SK-N-SH (cell line): ENCODE measurements around the gene NCKAP5. TPM values are rescaled to one million over a fixed set of nuclear protein-coding genes. Genes with fewer than 3 reads are reported as not detected.

Experiments used
- CTCF ChIA-PET: fragments of 300-600, 350-600 bp; formaldehyde crosslinking; extraction: SDS; loops from one replicate; lab custom pipeline; 2021; lab: Yijun Ruan, JAX
- POLR2A ChIA-PET: fragments of 350-600 bp; sonication (Branson Sonifier 250); formaldehyde crosslinking; extraction: SDS; loops from one replicate; lab custom pipeline; 2020; ENCODE audit warnings: antibody characterized with exemption, inconsistent platforms; lab: Yijun Ruan, JAX
- DNase-seq: peaks from one replicate; pipeline ENCODE4 v3.0.0; 2012
- H2AFZ ChIP-seq: fragments of 200-600 bp; sonication (generic); 2 replicates; pipeline ENCODE4 v1.8.1; 2016; ENCODE audit warnings: antibody characterized with exemption, mild to moderate bottlenecking, low read depth
- H3F3A ChIP-seq: fragments of 200-600 bp; sonication (generic); replicated peaks from 2 replicates; pipeline ENCODE3; 2016; ENCODE audit warnings: antibody characterized with exemption, mild to moderate bottlenecking; ENCODE audit not compliant: insufficient read depth
- H3K27ac ChIP-seq, 2 experiments: fragments of 200-500 bp in 1 of 2; fragments of 200-600 bp in 1 of 2; sonication (Bioruptor generic) in 1 of 2; sonication (generic), shearing (Covaris generic) in 1 of 2; 2 replicates each; pipeline versions ENCODE4 v1.5.1 to v1.6.1; 2014 to 2016; ENCODE audit warnings: low read depth in 2 of 2, inconsistent platforms in 1 of 2, low read length in 1 of 2, mild to moderate bottlenecking in 1 of 2, mixed read lengths in 1 of 2
- H3K27me3 ChIP-seq: fragments of 200-600 bp; sonication (generic), shearing (Covaris generic); 2 replicates; pipeline ENCODE4 v1.6.1; 2016; ENCODE audit warnings: mixed run types; ENCODE audit not compliant: insufficient read depth
- H3K36me3 ChIP-seq, 2 experiments: fragments of 200-500 bp in 1 of 2; fragments of 200-600 bp in 1 of 2; sonication (Bioruptor generic) in 1 of 2; sonication (generic) in 1 of 2; replicated peaks in 1 of 2; 2 replicates each; pipeline versions ENCODE3 to v1.5.1; 2014 to 2016; ENCODE audit warnings: low read length in 1 of 2, mild to moderate bottlenecking in 1 of 2; ENCODE audit not compliant: insufficient read depth in 2 of 2, control insufficient read depth in 1 of 2
- H3K4me1 ChIP-seq, 2 experiments: fragments of 200-500 bp in 1 of 2; fragments of 200-600 bp in 1 of 2; sonication (Bioruptor generic) in 1 of 2; sonication (generic), shearing (Covaris generic) in 1 of 2; 2 replicates each; pipeline versions ENCODE4 v1.5.1 to v1.6.1; 2014 to 2016; ENCODE audit warnings: low read depth in 1 of 2, low read length in 1 of 2, mixed run types in 1 of 2; ENCODE audit not compliant: insufficient read depth in 2 of 2, control insufficient read depth in 1 of 2
- H3K4me2 ChIP-seq: fragments of 200-600 bp; sonication (generic), shearing (Covaris generic); 2 replicates; pipeline ENCODE4 v1.6.1; 2017; ENCODE audit warnings: mixed run types
- H3K4me3 ChIP-seq, 2 experiments: fragments of 200-500 bp in 1 of 2; fragments of 200-600 bp in 1 of 2; sonication (Bioruptor generic) in 1 of 2; sonication (generic), shearing (Covaris generic) in 1 of 2; 2 replicates each; pipeline versions ENCODE4 v1.5.1 to v1.8.1; 2014 to 2016; ENCODE audit warnings: low read depth in 2 of 2, inconsistent platforms in 1 of 2, low read length in 1 of 2, mild to moderate bottlenecking in 1 of 2, mixed read lengths in 1 of 2, moderate library complexity in 1 of 2
- H3K79me2 ChIP-seq: fragments of 200-600 bp; sonication (generic); 2 replicates; pipeline ENCODE4 v1.8.1; 2017; ENCODE audit warnings: mild to moderate bottlenecking; ENCODE audit not compliant: insufficient read depth
- H3K9ac ChIP-seq: fragments of 200-600 bp; sonication (generic); 2 replicates; pipeline ENCODE4 v1.6.1; 2017; ENCODE audit warnings: mixed run types
- H3K9me2 ChIP-seq: fragments of 200-600 bp; sonication (generic); 2 replicates; pipeline ENCODE4 v1.6.1; 2017; ENCODE audit warnings: mixed run types
- H3K9me3 ChIP-seq: fragments of 200-600 bp; sonication (generic); 2 replicates; pipeline ENCODE4 v1.6.1; 2017; ENCODE audit warnings: mixed run types, mild to moderate bottlenecking, moderate library complexity
- H4K20me1 ChIP-seq: fragments of 200-600 bp; sonication (generic); 2 replicates; pipeline ENCODE4 v1.6.1; 2017; ENCODE audit warnings: mild to moderate bottlenecking, mixed run types; ENCODE audit not compliant: insufficient read depth
- CHD2 ChIP-seq: fragments of 150-350 bp; IDR thresholded peaks from 2 replicates; pipeline ENCODE4 v1.6.1; 2018; ENCODE audit warnings: low read length; ENCODE audit not compliant: partially characterized antibody
- CTCF ChIP-seq: fragments of 200-600 bp; sonication (generic); IDR thresholded peaks from 2 replicates; pipeline ENCODE4 v1.6.1; 2017; ENCODE audit warnings: antibody characterized with exemption, mild to moderate bottlenecking, moderate library complexity
- FOXM1 ChIP-seq: IDR thresholded peaks from 2 replicates; pipeline ENCODE4 v1.4.0; 2012; ENCODE audit warnings: low read depth, mild to moderate bottlenecking
- NFIC ChIP-seq: IDR thresholded peaks from 2 replicates; pipeline ENCODE4 v1.4.0; 2012; ENCODE audit warnings: borderline replicate concordance
- POLR2AphosphoS5 ChIP-seq: IDR thresholded peaks from 2 replicates; pipeline ENCODE4 v1.6.1; 2012; ENCODE audit warnings: low read depth, low read length
- RCOR1 ChIP-seq: fragments of 150-350 bp; IDR thresholded peaks from 2 replicates; pipeline ENCODE4 v1.6.1; 2017; ENCODE audit warnings: antibody characterized with exemption, low read length
- RXRA ChIP-seq: IDR thresholded peaks from 2 replicates; pipeline ENCODE4 v1.4.0; 2012; ENCODE audit warnings: low read depth, mild to moderate bottlenecking, borderline replicate concordance
- SIN3A ChIP-seq: IDR thresholded peaks from 2 replicates; pipeline ENCODE4 v1.6.1; 2012; ENCODE audit warnings: low read depth, mild to moderate bottlenecking, low read length, moderate library complexity, borderline replicate concordance
- SMC3 ChIP-seq: IDR thresholded peaks from 2 replicates; pipeline ENCODE4 v1.6.1; 2012; ENCODE audit warnings: low read depth, low read length, improper control_type of control experiment
- TAF1 ChIP-seq: IDR thresholded peaks from 2 replicates; pipeline ENCODE4 v1.6.1; 2012; ENCODE audit warnings: low read depth, mild to moderate bottlenecking, low read length, moderate library complexity, borderline replicate concordance
- TCF12 ChIP-seq: IDR thresholded peaks from 2 replicates; pipeline ENCODE4 v1.4.0; 2012
- TEAD4 ChIP-seq: IDR thresholded peaks from 2 replicates; pipeline ENCODE4 v1.4.0; 2012; ENCODE audit warnings: mild to moderate bottlenecking, borderline replicate concordance; ENCODE audit not compliant: insufficient read depth
- YY1 ChIP-seq: IDR thresholded peaks from 2 replicates; pipeline ENCODE4 v1.4.0; 2012; ENCODE audit warnings: low read depth, mild to moderate bottlenecking
- ZBTB33 ChIP-seq: IDR thresholded peaks from 2 replicates; pipeline ENCODE4 v1.4.0; 2012; ENCODE audit warnings: low read depth, borderline replicate concordance
- WGBS: methylation state at CpG from one replicate; pipeline ENCODE4 v1.1.6; 2017; ENCODE audit warnings: low lambda C conversion rate; 5-methylcytosine and 5-hydroxymethylcytosine counted together
- polyA plus RNA-seq, 3 experiments: library from polyadenylated mRNA; depleted of rRNA; stranded (reverse); fragments of >200 nt; gene quantifications; 2 replicates each; pipeline ENCODE4 v1.2.3, GENCODE V29; 2012
- TF ChIP-seq, protein P1 (sequence below): IDR thresholded peaks from 2 replicates; pipeline ENCODE4 v1.6.1; 2012; ENCODE audit warnings: mild to moderate bottlenecking, low read depth, low read length, moderate library complexity
- TF ChIP-seq, protein P2 (sequence below): fragments of 150-350 bp; IDR thresholded peaks from 2 replicates; pipeline ENCODE4 v1.6.1; 2016; ENCODE audit warnings: mild to moderate bottlenecking, low read depth, low read length
- TF ChIP-seq, protein P3 (sequence below): IDR thresholded peaks from 2 replicates; pipeline ENCODE4 v1.4.0; 2012; ENCODE audit warnings: low read depth, borderline replicate concordance
- TF ChIP-seq, protein P4 (sequence below): IDR thresholded peaks from 2 replicates; pipeline ENCODE4 v1.4.0; 2012; ENCODE audit warnings: low read depth

NCKAP5 gene
- polyA plus RNA-seq, 1 of the 3 experiments (the other 2 are of a cell fraction) = 0.02 TPM

GRCh38 chr2:132877923-132878322 lies 690.3 kb downstream of the NCKAP5 start:
- no peaks in the 10 kb centered on the region for H3K4me1 ChIP-seq
- WGBS = 87% methylated on average over 9 of the region's 9 CpGs
- CTCF ChIA-PET = no interaction called here
- H2AFZ ChIP-seq = no peak overlapping the region
- no peaks in the 10 kb centered on the region for H3K79me2 ChIP-seq
- no peak for DNase-seq
- H3K27ac ChIP-seq = no peak overlapping the region
- H4K20me1 ChIP-seq = no peaks in the 10 kb centered on the region
- H3K9me2 ChIP-seq = no peaks in the 10 kb centered on the region
- no peaks in the 10 kb centered on the region for H3K36me3 ChIP-seq
- no peak overlapping the region for H3K4me3 ChIP-seq
- H3K9ac ChIP-seq = no peak overlapping the region
- H3K4me2 ChIP-seq = no peak overlapping the region
- POLR2A ChIA-PET = no interaction called here
- TF ChIP-seq YY1 (no peak), TEAD4 (no peak), RCOR1 (no peak), ZBTB33 (no peak), POLR2AphosphoS5 (no peak), FOXM1 (no peak), SIN3A (no peak)
- TF ChIP-seq, protein P1, sequence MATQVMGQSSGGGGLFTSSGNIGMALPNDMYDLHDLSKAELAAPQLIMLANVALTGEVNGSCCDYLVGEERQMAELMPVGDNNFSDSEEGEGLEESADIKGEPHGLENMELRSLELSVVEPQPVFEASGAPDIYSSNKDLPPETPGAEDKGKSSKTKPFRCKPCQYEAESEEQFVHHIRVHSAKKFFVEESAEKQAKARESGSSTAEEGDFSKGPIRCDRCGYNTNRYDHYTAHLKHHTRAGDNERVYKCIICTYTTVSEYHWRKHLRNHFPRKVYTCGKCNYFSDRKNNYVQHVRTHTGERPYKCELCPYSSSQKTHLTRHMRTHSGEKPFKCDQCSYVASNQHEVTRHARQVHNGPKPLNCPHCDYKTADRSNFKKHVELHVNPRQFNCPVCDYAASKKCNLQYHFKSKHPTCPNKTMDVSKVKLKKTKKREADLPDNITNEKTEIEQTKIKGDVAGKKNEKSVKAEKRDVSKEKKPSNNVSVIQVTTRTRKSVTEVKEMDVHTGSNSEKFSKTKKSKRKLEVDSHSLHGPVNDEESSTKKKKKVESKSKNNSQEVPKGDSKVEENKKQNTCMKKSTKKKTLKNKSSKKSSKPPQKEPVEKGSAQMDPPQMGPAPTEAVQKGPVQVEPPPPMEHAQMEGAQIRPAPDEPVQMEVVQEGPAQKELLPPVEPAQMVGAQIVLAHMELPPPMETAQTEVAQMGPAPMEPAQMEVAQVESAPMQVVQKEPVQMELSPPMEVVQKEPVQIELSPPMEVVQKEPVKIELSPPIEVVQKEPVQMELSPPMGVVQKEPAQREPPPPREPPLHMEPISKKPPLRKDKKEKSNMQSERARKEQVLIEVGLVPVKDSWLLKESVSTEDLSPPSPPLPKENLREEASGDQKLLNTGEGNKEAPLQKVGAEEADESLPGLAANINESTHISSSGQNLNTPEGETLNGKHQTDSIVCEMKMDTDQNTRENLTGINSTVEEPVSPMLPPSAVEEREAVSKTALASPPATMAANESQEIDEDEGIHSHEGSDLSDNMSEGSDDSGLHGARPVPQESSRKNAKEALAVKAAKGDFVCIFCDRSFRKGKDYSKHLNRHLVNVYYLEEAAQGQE = no peak
- TF ChIP-seq, protein P2, sequence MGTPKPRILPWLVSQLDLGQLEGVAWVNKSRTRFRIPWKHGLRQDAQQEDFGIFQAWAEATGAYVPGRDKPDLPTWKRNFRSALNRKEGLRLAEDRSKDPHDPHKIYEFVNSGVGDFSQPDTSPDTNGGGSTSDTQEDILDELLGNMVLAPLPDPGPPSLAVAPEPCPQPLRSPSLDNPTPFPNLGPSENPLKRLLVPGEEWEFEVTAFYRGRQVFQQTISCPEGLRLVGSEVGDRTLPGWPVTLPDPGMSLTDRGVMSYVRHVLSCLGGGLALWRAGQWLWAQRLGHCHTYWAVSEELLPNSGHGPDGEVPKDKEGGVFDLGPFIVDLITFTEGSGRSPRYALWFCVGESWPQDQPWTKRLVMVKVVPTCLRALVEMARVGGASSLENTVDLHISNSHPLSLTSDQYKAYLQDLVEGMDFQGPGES = no peak
- H3K9me3 ChIP-seq = no peaks in the 10 kb centered on the region
- no peaks in the 10 kb centered on the region for H3F3A ChIP-seq
- H3K27me3 ChIP-seq = no peaks in the 10 kb centered on the region

DNA sequence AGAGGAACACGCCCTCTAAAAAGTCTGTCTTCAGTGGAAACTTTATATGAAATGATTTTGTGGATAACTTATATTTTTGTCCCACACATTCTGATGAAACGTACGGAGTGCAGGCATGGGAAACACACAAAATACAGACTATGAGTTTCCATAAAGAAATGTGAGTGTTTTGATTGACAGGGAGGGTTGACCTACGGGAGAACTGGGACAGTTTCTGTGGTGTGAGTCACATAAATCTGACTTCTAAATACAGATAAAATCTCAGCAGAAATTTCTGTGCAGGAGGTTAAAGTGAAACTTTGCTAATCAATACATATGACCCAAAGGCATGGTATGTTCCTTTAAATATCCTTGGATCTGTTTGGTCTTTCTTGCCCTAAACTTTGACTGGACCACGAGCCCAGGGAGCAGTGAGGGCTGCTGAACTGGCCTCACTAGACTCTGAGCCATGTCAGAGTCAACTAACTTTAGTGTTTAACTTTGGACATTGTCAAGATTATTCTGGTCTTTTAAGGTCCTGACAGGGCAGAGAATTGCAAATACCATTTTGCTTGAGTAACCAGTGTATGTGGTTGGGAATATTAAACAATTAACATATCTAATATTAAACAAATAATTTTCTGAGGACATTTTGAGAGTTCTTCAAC lies 691.4 kb downstream of the NCKAP5 start:
- Histone ChIP-seq H3K4me1 (peaks cover 0 to 6% of the 10 kb centered on the region in 2 experiments; a peak in 1 of 4 replicates), H3F3A (no peaks in the 10 kb centered on the region), H3K9me2 (no peaks in the 10 kb centered on the region), H3K4me2 (no peak overlapping the region), H3K27ac (no peak overlapping the region), H3K9ac (no peak overlapping the region), H2AFZ (no peak overlapping the region), H3K27me3 (no peaks in the 10 kb centered on the region), H3K4me3 (no peak overlapping the region), H3K36me3 (no peaks in the 10 kb centered on the region), H3K9me3 (no peaks in the 10 kb centered on the region), H4K20me1 (no peaks in the 10 kb centered on the region), H3K79me2 (no peaks in the 10 kb centered on the region)
- CTCF ChIA-PET = no interaction called here
- DNase-seq = no peak
- POLR2A ChIA-PET = no interaction called here
- WGBS = 58% methylated on average over 5 of the region's 5 CpGs
- TF ChIP-seq TAF1 (no peak), SMC3 (no peak), RXRA (no peak), TEAD4 (no peak), TCF12 (no peak), YY1 (no peak), NFIC (no peak), SIN3A (no peak), CTCF (no peak), CHD2 (no peak)
- TF ChIP-seq, protein P3, sequence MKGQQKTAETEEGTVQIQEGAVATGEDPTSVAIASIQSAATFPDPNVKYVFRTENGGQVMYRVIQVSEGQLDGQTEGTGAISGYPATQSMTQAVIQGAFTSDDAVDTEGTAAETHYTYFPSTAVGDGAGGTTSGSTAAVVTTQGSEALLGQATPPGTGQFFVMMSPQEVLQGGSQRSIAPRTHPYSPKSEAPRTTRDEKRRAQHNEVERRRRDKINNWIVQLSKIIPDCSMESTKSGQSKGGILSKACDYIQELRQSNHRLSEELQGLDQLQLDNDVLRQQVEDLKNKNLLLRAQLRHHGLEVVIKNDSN = no peak
- TF ChIP-seq, protein P4, sequence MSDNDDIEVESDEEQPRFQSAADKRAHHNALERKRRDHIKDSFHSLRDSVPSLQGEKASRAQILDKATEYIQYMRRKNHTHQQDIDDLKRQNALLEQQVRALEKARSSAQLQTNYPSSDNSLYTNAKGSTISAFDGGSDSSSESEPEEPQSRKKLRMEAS = no peak
